Transverse colon (tissue), 3 donors: ENCODE measurements around the gene UBE2L6.

Experiments used
- CTCF ChIP-seq, 5 experiments: fragments of 200-600 bp in 3 of 5; fragments of 450-650 bp in 2 of 5; sonication (generic) in 3 of 5; IDR thresholded peaks; 1 replicate in 2 of 5; 2 replicates in 3 of 5; pipeline ENCODE4 v1.5.1; 2016 to 2017; ENCODE audit warnings: antibody characterized with exemption in 5 of 5, inconsistent platforms in 3 of 5, mild to moderate bottlenecking in 2 of 5, moderate library complexity in 1 of 5
- POLR2A ChIP-seq: fragments of 450-650 bp; IDR thresholded peaks from one replicate; pipeline ENCODE4 v1.6.1; 2016; ENCODE audit warnings: antibody characterized with exemption, mild to moderate bottlenecking, moderate library complexity

DNA sequence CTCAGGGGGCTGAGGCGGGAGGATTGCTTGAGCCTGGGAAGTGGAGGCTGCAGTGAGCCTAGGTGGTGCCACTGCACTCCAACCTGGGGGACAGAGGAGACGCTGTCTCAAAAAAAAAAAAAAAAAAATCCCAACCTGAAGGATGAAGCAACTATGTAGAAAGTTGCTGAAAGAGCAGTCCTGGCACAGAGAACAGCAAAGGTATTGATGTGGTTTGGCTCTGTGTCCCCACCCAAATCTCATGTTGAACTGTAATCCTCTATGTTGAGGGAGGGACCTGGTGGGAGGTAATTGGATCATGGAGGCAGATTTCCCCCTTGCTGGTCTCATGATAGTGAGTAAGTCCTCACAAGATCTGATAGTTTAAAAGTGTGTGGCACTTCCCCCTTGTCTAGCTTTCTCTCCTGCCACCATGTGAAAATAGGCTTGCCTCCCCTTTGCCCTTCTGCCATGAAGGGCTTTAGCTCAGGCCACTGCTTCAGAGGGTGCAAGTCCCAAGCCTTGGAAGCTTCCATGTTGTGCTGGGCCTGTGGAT is 19.3 kb upstream of the UBE2L6 start:
- TF ChIP-seq CTCF (IDR thresholded peaks at IDR 0.05): no peak
- no peak for TF ChIP-seq POLR2A
